SIG-M5 (cell line): ENCODE measurements around the gene LRRC8E.
"Not testable (repeated sequence)": the region's sequence is repeated elsewhere in the genome, so short reads cannot be mapped to it uniquely, and the experiment has no call there.

Experiments used
- DNase-seq: peaks from one replicate; lab custom pipeline; 2025; lab: John Stamatoyannopoulos, UW

Gene LRRC8E

DNA sequence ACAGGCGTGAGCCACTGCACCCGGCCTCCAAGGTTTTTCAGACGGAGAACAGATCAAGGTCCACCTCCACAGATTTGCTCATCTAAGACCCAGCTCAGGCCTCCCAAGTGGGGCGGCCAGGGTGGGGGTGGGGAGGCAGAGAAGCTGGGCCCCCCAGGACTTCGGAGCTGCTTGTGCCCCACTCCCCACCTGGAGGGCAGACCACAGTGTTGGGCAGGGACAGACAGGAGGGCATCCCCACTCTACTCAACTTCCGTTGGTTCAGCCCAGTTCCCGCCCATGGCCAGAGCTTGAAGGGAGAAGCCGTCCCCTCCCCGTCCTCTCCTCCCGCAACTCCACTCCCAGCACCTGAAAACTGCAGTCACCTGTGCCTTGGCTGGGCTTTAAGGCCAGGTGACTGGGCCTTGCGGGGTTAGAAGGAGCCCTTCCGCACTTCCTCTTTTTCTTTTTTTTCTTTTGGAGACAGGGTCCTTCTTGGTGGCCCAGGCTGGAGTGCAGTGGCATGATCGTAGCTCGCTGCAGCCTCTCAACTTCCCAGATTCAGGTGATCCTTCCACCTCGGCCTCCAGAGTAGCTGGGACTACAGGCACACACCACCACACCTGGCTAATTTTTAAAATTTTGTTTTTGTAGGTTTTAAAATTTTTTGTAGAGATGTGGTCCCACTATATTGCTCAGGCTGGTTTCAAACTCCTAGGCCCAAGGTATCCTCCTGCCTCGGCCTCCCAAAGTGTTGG is 734 bp upstream of the LRRC8E start:
- DNase-seq, result no peak

DNA sequence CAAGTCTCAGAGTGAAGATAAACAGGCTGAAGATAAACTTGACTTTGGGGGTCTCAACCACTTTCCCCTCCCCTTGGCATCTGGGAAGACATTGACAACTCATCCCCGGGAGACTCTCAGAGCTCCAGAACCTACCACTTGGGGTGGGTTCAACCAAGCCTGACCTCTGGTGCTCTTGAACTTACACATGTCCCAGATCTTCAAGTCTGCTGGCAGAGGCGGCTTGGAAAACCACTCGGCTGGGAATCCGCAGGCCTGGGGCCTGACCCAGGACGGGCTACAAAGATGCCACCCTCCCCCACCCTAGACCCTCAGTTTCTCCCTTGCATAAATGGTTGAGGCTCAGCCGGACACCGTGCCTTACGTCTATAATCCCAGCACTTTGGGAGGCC is 512 bp downstream of the LRRC8E start:
- DNase-seq, result no peak

DNA sequence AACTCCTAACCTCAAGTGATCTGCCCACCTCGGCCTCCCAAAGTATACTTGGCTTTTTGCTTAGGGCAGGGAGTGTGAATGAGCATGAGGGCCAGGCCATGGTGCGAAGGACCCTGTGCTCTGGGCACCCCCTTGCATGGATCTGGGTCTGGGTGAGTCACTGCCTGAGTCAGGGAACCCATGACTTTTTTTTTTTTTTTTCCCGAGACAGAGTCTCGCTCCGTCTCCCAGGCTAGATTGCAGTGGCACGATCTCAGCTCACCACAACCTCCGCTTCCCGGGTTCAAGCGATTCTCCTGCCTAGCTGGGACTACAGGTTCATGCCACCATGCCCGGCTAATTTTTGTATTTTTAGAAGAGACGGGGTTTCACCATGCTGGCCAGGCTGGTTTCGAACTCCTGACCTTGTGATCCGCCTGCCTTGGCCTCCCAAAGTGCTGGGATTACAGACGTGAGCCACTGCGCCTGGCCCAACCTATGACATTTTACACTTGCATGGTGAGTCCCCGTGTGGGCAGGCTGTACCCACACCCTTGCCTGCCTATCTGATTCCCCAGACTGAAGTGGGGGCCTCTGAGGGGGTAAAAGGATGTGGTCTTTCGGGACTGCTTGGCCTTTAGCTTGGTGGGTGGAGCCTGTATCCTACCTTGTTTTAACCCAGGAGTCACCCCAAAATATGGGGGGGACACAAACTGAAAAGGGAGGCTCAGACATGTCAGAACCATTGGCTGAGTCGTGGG is 5.2 kb downstream of the LRRC8E start:
- not testable (repeated sequence) for DNase-seq

DNA sequence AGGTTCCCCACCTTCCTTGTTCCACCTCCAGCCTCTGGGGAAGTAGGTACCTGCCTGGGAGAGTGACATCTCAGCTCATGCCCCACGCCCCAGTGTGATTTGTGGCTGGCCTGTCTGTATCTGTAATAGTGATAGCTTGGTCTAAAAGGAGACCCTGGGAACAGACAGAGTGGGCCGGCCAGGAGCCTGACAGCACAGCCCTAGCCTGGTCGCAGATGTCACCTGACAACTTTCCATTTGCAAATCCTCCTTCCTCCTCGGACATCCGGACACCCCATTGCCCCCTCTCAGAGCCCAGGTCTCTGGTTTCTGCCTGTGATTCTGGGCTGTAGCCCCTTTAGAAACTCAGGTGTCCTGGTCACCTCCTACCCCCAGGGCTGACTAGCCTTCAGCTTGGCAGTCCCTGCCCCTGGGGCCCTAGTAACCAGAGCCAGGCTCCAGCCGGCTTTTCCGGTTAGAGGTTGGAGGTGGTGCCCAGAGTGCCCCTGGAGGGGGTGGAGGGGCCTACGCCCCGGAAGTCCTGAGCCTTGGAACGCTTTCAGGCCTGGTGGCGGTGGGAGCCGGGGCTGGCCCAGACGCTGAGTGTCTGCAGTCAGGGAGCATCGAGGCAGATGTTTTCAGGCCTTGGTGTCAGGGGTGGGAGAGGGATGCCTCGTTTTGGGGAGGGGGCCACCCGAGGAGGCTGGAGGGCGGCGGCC is 6.5 kb downstream of the LRRC8E start:
- DNase-seq, result no peak

DNA sequence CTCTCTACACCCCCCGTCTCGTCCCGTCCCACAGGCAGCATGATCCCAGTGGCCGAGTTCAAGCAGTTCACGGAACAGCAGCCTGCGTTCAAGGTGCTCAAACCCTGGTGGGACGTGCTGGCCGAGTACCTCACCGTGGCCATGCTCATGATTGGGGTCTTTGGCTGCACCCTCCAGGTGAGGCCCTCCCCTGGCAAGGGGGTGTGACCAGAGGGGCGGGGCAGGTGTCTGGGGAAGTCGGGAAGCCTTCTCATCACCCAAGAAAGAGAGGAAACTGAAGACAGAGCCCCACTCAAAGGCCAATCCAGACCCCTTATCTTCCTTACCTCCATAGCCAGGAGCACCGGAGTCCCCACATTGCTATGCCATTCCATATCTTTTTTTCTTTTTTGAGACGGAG is 7.3 kb downstream of the LRRC8E start:
- DNase-seq, result no peak

DNA sequence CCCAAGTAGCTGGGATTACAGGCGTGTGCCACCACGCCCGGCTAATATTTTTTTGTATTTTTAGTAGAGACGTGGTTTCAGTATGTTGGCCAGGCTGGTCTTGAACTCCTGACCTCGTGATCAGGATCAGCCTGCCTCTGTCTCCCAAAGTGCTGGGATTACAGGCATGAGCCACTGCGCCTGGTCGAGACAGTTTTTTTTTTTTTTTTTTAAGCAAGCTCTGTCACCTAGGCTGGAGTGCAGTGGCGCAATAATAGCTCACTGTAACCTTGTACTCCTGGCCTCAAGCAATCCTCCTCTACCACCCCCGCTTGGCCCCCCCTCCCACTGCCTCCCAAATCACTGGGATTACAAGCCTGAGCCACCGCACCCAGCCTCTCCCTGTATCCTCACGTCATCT is 9.0 kb downstream of the LRRC8E start:
- no peak for DNase-seq

DNA sequence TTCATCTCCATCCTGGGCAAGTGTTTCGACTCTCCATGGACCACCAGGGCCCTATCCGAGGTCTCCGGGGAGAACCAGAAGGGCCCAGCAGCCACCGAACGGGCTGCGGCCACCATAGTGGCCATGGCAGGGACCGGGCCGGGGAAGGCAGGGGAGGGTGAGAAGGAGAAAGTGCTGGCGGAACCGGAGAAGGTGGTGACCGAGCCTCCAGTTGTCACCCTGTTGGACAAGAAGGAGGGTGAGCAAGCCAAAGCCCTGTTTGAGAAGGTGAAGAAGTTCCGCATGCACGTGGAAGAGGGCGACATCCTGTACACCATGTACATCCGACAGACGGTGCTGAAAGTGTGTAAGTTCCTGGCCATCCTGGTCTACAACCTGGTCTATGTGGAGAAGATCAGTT is 10.7 kb downstream of the LRRC8E start:
- DNase-seq, result no peak

DNA sequence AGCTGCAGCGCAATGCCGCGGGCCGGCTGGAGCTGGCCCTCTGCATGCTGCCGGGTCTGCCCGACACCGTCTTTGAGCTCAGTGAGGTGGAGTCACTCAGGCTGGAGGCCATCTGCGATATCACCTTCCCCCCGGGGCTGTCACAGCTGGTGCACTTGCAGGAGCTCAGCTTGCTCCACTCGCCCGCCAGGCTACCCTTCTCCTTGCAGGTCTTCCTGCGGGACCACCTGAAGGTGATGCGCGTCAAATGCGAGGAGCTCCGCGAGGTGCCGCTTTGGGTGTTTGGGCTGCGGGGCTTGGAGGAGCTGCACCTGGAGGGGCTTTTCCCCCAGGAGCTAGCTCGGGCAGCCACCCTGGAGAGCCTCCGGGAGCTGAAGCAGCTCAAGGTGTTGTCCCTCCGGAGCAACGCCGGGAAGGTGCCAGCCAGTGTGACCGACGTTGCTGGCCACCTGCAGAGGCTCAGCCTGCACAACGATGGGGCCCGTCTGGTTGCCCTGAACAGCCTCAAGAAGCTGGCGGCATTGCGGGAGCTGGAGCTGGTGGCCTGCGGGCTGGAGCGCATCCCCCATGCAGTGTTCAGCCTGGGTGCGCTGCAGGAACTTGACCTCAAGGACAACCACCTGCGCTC is 11.6 kb downstream of the LRRC8E start:
- DNase-seq, result no peak

DNA sequence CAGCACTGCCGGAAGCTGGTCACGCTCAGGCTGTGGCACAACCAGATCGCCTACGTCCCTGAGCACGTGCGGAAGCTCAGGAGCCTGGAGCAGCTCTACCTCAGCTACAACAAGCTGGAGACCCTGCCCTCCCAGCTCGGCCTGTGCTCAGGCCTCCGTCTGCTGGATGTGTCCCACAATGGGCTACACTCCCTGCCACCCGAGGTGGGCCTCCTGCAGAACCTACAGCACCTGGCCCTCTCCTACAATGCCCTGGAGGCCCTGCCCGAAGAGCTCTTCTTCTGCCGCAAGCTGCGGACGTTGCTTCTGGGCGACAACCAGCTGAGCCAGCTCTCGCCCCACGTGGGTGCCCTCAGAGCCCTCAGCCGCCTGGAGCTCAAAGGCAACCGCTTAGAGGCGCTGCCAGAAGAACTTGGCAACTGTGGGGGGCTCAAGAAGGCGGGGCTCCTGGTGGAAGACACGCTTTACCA is 12.1 kb downstream of the LRRC8E start:
- DNase-seq, result no peak

DNA sequence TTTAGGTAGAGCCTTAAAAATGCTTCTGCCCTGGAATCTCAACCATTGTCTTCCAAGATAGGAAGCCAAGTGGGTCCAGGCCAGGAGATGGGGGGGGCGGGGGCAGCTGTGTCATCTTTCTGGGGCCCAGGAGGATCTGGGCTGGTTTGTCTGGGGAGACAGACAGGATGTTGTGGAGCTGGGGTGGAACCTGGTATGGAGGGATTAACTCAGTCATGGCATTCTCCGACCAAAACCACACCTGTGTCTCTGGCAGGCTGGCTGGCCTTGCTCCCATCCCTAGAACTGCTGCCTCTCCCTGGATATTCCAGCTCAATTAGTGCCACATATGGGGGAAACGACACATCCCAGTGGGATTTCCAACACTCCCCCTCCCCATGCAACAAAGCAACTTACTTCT is 12.6 kb downstream of the LRRC8E start:
- no peak for DNase-seq

DNA sequence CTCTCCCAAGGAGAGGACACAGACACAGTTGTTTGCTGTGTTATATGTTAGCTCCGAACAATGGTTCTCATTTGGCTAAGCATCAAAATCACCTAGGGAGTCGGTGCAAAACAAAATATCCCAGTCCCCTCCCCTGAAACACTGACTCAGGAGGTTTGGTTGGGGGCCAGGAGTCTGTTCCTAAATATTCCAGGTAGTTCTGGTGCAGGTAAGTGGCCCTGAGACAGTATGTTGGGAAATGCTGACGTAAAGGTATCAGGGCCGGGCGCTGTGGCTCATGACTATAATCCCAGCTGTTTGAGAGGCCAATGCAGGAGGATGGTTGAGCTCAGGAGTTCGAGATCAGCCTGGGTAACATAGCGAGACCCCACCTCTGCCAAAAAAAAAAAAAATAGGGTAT is 13.0 kb downstream of the LRRC8E start:
- DNase-seq, result no peak

DNA sequence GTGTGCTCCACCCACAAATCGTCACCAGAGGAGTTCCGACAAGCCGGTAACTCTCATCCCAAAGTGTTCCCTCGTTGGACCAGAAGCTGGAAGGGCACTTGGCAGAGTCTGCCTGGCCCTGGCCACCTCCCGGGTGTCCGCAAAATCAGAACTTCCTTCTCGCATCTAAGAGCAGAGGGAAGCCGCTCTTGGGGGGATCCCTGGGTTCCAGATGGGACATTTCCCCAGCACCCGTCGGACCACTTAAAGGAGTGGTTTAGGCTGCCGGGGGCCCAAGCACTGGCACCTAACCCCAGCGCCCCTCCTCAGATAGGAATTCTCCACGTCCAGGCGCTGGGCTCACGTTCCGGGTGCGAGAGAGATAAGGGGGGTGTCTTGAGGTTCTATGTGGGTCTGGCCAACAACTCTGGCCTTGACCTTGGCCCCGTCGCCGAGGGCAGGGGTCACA is 14.5 kb downstream of the LRRC8E start:
- DNase-seq, result no peak

DNA sequence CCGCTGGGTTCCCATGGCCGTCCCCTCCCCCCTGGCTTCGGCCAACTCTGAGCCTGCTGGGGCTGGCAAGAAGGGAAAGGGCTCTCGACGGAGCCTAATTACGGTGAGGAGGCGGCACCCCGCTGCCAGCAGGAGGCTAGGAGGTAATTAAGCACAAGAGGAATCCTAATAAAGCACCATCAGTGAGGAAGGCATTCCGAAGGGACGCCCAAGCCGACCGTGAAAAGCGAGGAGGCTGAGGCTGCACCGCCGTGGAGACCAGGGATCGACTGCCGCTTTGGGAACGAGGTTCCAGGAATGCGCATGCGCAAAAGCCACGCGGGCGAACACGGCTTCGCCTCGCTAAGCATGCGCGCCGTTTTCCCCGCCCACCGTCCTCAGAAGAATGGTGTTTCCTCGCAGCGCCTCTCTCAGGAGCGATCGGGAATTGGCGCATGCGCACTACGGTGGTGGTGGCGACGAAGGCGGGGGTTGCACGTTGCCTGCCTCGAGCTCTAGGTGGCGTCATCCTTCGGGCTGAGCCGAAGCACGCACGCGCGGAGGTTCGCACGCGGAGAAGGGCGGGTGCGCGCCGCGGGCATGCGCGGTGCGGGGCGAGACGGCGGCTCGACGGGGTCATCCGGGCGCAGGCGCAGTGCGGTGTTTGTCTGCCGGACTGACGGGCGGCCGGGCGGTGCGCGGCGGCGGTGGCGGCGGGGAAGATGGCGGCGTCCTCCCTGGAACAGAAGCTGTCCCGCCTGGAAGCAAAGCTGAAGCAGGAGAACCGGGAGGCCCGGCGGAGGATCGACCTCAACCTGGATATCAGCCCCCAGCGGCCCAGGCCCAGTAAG is 15.1 kb downstream of the LRRC8E start, which contains the start of gene MAP2K7:
TSS of gene MAP2K7 (plus strand) at position 634 of the 830 bp plus-strand sequence. CDS start at position 702, 68 bp downstream.
- DNase-seq, result peak; percentile 87

DNA sequence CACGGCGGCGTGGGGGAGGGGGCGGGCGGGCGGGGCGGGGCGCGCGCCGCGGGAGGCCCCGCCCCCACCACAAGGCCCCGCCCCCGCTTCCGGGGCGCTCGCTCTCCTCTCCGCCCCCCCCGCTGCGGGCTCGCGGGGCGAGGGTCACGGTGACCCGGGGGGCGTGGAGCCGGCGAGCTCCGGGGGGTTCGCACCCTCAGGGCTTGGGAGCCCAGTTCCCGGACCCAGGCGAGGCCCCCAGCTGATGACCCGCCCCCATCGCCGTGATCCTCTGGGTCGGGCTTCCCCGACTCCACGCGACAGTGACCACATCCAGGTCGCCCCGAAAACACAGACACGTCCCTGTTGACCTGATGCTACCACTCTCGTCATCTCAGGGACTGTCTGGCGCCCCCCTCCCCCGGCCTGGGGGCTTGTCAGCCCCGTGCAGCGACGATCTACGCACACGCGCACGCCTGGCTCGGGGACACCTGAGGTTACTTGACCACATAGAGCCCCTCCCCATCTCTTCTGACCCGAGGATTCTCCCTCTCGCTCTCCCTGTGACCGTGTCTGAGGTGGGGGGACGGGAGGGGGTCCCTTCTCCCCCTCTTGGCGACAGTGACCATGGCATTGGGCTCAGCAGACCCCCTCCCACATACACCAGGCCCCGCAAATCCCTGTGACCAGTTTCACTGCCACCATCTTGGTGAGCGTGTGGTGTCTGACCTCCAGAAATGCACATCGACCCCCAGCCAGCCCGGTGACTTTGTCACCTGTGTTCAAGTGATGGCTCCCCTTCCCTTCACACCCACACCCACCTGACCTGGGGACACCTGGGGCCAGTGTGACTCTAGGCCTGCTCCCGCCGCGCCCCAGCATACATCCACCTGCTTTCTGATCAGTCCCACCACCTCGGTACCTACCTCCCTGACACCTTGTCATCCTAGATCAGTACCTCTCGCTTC is 16.0 kb downstream of the LRRC8E start:
- no peak for DNase-seq

DNA sequence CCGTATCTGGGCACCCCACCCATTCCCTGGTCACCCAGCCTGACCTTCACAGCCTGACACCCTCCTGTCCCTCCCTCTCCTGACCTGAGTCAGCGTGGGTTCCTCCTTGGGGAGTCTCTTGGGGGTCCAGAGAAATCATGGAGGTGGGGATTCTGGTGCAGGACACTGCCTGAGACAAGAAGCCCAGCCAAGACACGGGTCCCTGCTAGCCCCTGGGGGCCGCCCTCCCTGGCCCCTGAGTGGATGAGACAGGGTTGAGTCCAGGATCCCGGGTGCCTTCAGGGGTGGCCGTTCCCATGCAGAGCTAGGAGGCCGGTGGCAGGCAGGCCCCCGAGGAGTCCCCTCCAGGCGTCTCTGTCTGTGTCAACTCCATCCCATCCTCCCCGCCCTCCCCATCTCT is 17.0 kb downstream of the LRRC8E start:
- DNase-seq, result no peak

DNA sequence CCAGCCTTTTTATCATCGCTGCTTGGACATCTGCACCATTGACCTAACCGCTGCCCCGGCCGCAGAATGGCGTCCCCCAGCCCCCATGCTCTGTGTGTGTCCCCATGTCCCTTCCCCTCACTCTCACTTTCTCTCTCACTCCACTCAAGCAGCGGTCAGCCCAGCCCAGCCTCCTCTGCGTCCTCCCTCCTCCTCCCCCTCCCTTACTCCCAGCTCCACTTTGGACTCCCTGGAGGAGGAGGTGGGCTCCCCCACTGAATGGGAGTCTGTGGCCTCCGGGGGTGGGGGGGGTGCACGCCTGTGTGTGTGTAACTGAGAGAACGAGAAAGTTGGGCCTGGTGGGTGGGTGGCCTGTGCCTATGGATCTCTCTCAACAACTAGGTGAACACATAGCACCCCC is 17.5 kb downstream of the LRRC8E start:
- no peak for DNase-seq

DNA sequence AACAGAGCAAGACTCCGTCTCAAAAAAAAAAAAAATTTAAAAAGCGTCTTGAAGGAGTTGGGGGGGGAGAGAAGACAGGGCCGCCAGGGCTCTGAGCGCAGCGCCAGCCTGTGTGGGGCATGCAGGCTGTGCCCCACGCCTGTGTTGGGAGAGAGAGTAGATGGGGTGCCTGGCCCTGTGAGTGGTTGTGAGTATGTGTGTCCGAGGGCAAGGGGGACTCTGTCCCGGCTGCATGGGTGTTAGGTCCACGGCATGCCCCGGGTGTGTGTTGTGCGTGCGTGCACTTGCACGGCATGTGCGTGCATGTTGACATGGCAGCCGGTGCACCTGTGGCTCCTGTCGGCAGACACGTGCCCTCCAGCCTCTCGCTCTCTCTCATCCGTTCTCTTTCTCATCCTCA is 18.8 kb downstream of the LRRC8E start:
- DNase-seq, result no peak

DNA sequence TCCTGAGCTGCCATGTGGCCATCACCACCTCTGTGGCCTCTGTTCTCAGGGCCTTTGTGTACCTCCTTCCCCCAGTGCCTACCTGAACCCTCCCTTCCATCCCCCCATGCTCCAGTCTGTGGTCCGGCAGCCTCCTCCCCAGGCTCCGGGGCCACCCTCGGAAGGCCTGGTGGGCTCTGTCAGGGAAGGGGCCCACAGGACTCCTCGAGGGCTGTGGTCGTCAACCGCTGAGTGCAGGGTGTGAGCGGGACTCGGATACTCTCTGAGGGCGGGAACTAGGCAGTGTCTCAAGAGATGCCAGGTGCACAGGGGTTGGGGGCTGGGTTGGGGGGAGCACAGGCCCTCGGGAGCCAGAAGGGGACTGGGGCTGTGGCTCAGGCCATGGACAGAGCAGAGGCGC is 19.2 kb downstream of the LRRC8E start:
- DNase-seq, result no peak

DNA sequence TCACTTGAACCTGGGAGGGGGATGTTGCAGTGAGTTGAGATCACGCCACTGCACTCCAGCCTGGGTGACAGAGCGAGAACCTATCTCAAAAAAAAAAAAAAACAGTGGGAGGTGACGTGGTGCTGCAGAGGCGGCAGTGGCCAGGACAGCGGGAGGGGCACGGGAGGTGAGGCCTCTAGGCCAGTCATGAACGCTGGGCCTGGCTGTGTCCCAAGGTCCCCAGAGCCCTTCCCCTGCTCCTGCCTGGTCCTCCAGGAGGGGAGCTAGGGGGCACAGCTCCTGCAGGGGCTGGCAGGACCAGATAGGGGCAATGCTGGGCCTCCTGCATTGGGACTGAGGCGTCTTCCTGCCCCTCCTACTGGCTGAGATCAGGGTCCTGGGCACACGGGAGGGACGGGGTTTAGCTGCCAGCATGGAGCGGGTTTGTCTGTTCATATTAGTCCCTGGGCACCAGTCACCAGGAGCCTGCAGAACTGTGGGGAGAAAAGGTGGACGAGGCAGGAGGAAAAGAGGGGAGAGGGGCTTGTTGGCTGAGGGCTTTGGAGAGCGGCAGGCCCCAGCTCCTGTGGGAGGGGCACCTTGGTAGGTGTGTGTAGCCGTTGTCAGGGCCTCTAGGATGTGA is 19.9 kb downstream of the LRRC8E start:
- DNase-seq, result no peak
